SK-N-SH treated with all-trans-retinoic acid at 6 μM for 48 hours (cell line): ENCODE results near the gene GOLGA8J.

Experiments
- ATAC-seq: fragments of 200-7000 bp; cut with Tn5 transposase; 3 replicates; pipeline ENCODE4 v1.9.1; 2020; ENCODE audit warnings: mild to moderate bottlenecking, moderate library complexity
- ARNTL ChIP-seq: fragments of 450-650 bp; formaldehyde crosslinking; IDR thresholded peaks from 2 replicates; pipeline ENCODE4 v1.5.0; 2020; ENCODE audit warnings: low read depth, mild to moderate bottlenecking, moderate library complexity, borderline replicate concordance
- BACH2 ChIP-seq: fragments of 250-450 bp; sonication (Bioruptor Pico); IDR thresholded peaks from 2 replicates; pipeline ENCODE4 v1.9.0; 2021; ENCODE audit warnings: mild to moderate bottlenecking, borderline replicate concordance
- CSDC2 ChIP-seq: fragments of 250-450 bp; sonication (Bioruptor Pico); IDR thresholded peaks from 2 replicates; pipeline ENCODE4 v1.5.0; 2020; ENCODE audit warnings: mild to moderate bottlenecking, moderate library complexity
- CSRNP3 ChIP-seq: fragments of 250-450 bp; sonication (Bioruptor Pico); IDR thresholded peaks from 2 replicates; pipeline ENCODE4 v1.5.1; 2021; ENCODE audit warnings: mild to moderate bottlenecking, moderate library complexity
- ESRRG ChIP-seq: fragments of 250-450 bp; sonication (Bioruptor Pico); IDR thresholded peaks from 2 replicates; pipeline ENCODE4 v1.6.1; 2021; ENCODE audit warnings: mild to moderate bottlenecking
- GLIS3 ChIP-seq: fragments of 250-450 bp; sonication (Bioruptor Pico); IDR thresholded peaks from 2 replicates; pipeline ENCODE4 v1.5.0; 2020; ENCODE audit warnings: mild to moderate bottlenecking, moderate library complexity
- ISL1 ChIP-seq: fragments of 250-450 bp; sonication (Bioruptor Pico); IDR thresholded peaks from 2 replicates; pipeline ENCODE4 v2.1.2; 2022; ENCODE audit warnings: mild to moderate bottlenecking, moderate library complexity
- OSR1 ChIP-seq: fragments of 250-450 bp; sonication (Bioruptor Pico); IDR thresholded peaks from 2 replicates; pipeline ENCODE4 v1.8.0; 2022; ENCODE audit warnings: moderate library complexity, mild to moderate bottlenecking, inconsistent platforms
- POU6F1 ChIP-seq: fragments of 250-450 bp; sonication (Bioruptor Pico); IDR thresholded peaks from 2 replicates; pipeline ENCODE4 v1.8.0; 2021; ENCODE audit warnings: low read depth, mild to moderate bottlenecking, moderate library complexity, borderline replicate concordance
- PPARA ChIP-seq: fragments of 250-450 bp; sonication (Bioruptor Pico); IDR thresholded peaks from 2 replicates; pipeline ENCODE4 v1.5.0; 2020; ENCODE audit warnings: mild to moderate bottlenecking, borderline replicate concordance
- RARB ChIP-seq: fragments of 250-450 bp; sonication (Bioruptor Pico); IDR thresholded peaks from 2 replicates; pipeline ENCODE4 v1.8.0; 2021; ENCODE audit warnings: mild to moderate bottlenecking, moderate library complexity
- SNAI2 ChIP-seq: fragments of 250-450 bp; sonication (Bioruptor Pico); IDR thresholded peaks from 2 replicates; pipeline ENCODE4 v1.5.0; 2020; ENCODE audit warnings: mild to moderate bottlenecking, moderate library complexity
- TCF4 ChIP-seq: fragments of 250-450 bp; sonication (Bioruptor Pico); IDR thresholded peaks from 2 replicates; pipeline ENCODE4 v1.8.0; 2021; ENCODE audit warnings: mild to moderate bottlenecking, moderate library complexity, borderline replicate concordance
- ZC3H10 ChIP-seq: fragments of 250-450 bp; sonication (Bioruptor Pico); IDR thresholded peaks from 2 replicates; pipeline ENCODE4 v1.5.1; 2021; ENCODE audit warnings: mild to moderate bottlenecking, moderate library complexity
- ZFP3 ChIP-seq: fragments of 250-450 bp; sonication (Bioruptor Pico); IDR thresholded peaks from 2 replicates; pipeline ENCODE4 v1.5.0; 2020; ENCODE audit warnings: mild to moderate bottlenecking, moderate library complexity
- ZFP30 ChIP-seq: fragments of 450-650 bp; formaldehyde crosslinking; IDR thresholded peaks from 2 replicates; pipeline ENCODE4 v1.5.0; 2022; ENCODE audit warnings: mild to moderate bottlenecking, moderate library complexity
- ZNF565 ChIP-seq: fragments of 450-650 bp; formaldehyde crosslinking; conservative IDR thresholded peaks from 2 replicates; pipeline ENCODE4 v1.5.0; 2020; ENCODE audit warnings: low read depth, mild to moderate bottlenecking, moderate library complexity
- ZNF70 ChIP-seq: fragments of 450-650 bp; formaldehyde crosslinking; IDR thresholded peaks from 2 replicates; pipeline ENCODE4 v1.5.0; 2020; ENCODE audit warnings: mild to moderate bottlenecking, moderate library complexity
- ZNF8 ChIP-seq: fragments of 450-650 bp; formaldehyde crosslinking; IDR thresholded peaks from 2 replicates; pipeline ENCODE4 v1.5.0; 2020; ENCODE audit warnings: mild to moderate bottlenecking, moderate library complexity
- TF ChIP-seq, protein P1 (sequence below): fragments of 250-450 bp; sonication (Bioruptor Pico); IDR thresholded peaks from 2 replicates; pipeline ENCODE4 v1.8.0; 2020; ENCODE audit warnings: mild to moderate bottlenecking, moderate library complexity, borderline replicate concordance
- TF ChIP-seq, protein P2 (sequence below): fragments of 250-450 bp; sonication (Bioruptor Pico); IDR thresholded peaks from 2 replicates; pipeline ENCODE4 v1.5.0; 2020; ENCODE audit warnings: mild to moderate bottlenecking, moderate library complexity

GOLGA8J gene

DNA sequence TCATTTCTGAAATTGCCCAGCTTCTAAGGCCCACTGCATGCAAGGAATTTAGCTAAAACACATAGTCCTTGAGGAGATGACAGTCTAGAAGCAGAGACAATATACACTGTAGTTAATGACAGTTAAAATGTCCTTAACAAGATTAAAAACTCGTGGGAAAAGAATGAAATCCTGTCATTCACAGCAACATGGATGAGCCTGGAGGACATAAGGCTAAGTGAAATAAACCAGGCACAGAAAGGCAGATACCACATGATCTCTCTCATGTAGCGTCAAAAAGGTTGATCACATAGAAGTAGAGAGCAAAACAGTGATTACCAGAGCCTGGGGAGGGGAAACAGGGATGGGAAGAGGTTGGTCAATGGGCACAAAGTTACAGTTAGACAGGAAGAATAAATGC is 36.3 kb upstream of the GOLGA8J start (continued):
- no peak for TF ChIP-seq CSRNP3 (CRISPR knock-in tag)
- TF ChIP-seq ZNF565 (CRISPR knock-in tag): no peak

GRCh38 chr15:30055604-30056003 is 27.2 kb upstream of the GOLGA8J start:
- TF ChIP-seq ESRRG (CRISPR knock-in tag) (no peak), OSR1 (CRISPR knock-in tag) (no peak), ZNF70 (CRISPR knock-in tag) (no peak), PPARA (CRISPR knock-in tag) (no peak), ARNTL (CRISPR knock-in tag) (no peak), ZFP30 (CRISPR knock-in tag) (no peak), SNAI2 (CRISPR knock-in tag) (no peak), ZNF565 (CRISPR knock-in tag) (no peak), BACH2 (CRISPR knock-in tag) (no peak), ZC3H10 (CRISPR knock-in tag) (no peak), ISL1 (CRISPR knock-in tag) (no peak), RARB (no peak)
- TF ChIP-seq, protein P1, sequence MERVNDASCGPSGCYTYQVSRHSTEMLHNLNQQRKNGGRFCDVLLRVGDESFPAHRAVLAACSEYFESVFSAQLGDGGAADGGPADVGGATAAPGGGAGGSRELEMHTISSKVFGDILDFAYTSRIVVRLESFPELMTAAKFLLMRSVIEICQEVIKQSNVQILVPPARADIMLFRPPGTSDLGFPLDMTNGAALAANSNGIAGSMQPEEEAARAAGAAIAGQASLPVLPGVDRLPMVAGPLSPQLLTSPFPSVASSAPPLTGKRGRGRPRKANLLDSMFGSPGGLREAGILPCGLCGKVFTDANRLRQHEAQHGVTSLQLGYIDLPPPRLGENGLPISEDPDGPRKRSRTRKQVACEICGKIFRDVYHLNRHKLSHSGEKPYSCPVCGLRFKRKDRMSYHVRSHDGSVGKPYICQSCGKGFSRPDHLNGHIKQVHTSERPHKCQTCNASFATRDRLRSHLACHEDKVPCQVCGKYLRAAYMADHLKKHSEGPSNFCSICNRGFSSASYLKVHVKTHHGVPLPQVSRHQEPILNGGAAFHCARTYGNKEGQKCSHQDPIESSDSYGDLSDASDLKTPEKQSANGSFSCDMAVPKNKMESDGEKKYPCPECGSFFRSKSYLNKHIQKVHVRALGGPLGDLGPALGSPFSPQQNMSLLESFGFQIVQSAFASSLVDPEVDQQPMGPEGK: no peak
- TF ChIP-seq, protein P2, sequence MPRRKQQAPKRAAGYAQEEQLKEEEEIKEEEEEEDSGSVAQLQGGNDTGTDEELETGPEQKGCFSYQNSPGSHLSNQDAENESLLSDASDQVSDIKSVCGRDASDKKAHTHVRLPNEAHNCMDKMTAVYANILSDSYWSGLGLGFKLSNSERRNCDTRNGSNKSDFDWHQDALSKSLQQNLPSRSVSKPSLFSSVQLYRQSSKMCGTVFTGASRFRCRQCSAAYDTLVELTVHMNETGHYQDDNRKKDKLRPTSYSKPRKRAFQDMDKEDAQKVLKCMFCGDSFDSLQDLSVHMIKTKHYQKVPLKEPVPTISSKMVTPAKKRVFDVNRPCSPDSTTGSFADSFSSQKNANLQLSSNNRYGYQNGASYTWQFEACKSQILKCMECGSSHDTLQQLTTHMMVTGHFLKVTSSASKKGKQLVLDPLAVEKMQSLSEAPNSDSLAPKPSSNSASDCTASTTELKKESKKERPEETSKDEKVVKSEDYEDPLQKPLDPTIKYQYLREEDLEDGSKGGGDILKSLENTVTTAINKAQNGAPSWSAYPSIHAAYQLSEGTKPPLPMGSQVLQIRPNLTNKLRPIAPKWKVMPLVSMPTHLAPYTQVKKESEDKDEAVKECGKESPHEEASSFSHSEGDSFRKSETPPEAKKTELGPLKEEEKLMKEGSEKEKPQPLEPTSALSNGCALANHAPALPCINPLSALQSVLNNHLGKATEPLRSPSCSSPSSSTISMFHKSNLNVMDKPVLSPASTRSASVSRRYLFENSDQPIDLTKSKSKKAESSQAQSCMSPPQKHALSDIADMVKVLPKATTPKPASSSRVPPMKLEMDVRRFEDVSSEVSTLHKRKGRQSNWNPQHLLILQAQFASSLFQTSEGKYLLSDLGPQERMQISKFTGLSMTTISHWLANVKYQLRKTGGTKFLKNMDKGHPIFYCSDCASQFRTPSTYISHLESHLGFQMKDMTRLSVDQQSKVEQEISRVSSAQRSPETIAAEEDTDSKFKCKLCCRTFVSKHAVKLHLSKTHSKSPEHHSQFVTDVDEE (CRISPR knock-in tag): no peak
- TF ChIP-seq, all 23 proteins: peak for 0
- ATAC-seq: no peak

DNA sequence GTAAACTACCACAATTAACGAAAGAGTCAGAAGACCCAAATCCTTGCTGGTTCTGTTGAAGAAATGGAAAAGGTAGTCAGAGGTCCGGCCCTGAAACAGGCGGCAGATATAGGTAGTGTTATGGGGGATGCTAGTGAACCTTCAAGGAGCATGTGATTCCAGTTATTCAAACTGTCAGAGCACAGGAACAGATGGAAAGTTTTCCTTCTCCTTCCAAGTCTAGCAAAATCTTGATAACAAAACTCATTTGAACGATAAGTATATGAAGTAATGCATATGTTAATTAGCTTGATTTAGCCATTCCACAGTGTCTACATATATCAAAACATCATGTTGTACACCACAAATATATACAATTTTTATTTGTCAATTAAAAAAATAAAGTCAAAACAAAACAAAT is 26.6 kb upstream of the GOLGA8J start:
- TF ChIP-seq TCF4 (CRISPR knock-in tag) (no peak), CSDC2 (CRISPR knock-in tag) (no peak), ZFP30 (CRISPR knock-in tag) (no peak), POU6F1 (CRISPR knock-in tag) (no peak), ZNF8 (CRISPR knock-in tag) (no peak), CSRNP3 (CRISPR knock-in tag) (no peak), GLIS3 (CRISPR knock-in tag) (no peak), ISL1 (CRISPR knock-in tag) (no peak), ZFP3 (CRISPR knock-in tag) (no peak), ZC3H10 (CRISPR knock-in tag) (no peak), ZNF565 (CRISPR knock-in tag) (no peak), SNAI2 (CRISPR knock-in tag) (no peak), ZNF70 (CRISPR knock-in tag) (no peak), ARNTL (CRISPR knock-in tag) (no peak)
- TF ChIP-seq, protein P2 (CRISPR knock-in tag): no peak
- TF ChIP-seq, protein P1: no peak
- TF ChIP-seq, all 23 proteins: peak for 0
- no peak for ATAC-seq
